Measurements from ENCODE around the gene RNF213.

Gene RNF213

DNA sequence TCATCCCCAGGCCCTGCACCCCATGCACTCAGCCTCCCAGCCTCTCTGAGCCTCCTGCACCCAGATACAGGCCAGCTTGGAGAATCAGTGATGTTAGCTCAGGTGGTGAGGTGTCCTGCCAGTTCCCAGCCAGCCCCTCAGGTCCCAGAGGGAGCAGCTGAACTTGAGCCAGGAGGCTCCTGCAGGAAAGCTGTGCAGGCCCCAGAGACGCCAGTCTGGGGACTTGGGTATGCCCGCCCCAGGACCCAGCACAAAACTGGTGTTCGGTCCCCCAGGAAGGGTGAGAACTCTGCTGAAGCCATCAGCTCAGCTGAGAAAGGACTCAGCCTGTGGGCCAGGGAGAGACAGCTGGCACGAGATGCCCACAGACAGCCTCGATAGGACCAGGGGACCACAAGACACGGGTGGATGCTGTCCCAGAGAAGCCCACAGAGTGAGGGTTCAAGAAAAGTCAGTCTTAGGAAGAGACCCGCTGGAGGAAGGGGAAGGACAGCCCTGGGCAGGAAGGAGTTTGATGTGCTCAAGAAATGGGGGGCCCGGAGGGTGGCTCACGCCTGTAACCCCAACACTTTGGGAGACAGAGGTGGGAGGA, 165.3 kb downstream of the RNF213 start:
- Histone ChIP-seq H3F3A (ENCODE audit: insufficient read depth) (no peaks in the 10 kb centered on the region), H3K9me2 (replicated peaks; ENCODE audit: insufficient read depth, low read length) (no peaks in the 10 kb centered on the region), H3K4me3 (ENCODE audit: insufficient read depth, low read length, poor library complexity, severe bottlenecking) (no peak overlapping the region), H2AFZ (ENCODE audit: low read depth, low read length, severe bottlenecking) (no peak overlapping the region), H3K36me3 (ENCODE audit: low read length) (no peaks in the 10 kb centered on the region), H3K9ac (ENCODE audit: low read length) (no peak overlapping the region), H3K79me2 (ENCODE audit: insufficient read depth, low read length) (no peaks in the 10 kb centered on the region), H3K27me3 (ENCODE audit: low read length) (no peaks in the 10 kb centered on the region), H3K27ac (ENCODE audit: low read depth, low read length) (no peak overlapping the region), H3K4me2 (ENCODE audit: low read depth, low read length, poor library complexity, severe bottlenecking) (no peak overlapping the region), H4K20me1 (ENCODE audit: low read depth, low read length) (no peaks in the 10 kb centered on the region), H3K9me3 (ENCODE audit: insufficient read depth, low read length) (no peaks in the 10 kb centered on the region)
- TF ChIP-seq, protein P1, sequence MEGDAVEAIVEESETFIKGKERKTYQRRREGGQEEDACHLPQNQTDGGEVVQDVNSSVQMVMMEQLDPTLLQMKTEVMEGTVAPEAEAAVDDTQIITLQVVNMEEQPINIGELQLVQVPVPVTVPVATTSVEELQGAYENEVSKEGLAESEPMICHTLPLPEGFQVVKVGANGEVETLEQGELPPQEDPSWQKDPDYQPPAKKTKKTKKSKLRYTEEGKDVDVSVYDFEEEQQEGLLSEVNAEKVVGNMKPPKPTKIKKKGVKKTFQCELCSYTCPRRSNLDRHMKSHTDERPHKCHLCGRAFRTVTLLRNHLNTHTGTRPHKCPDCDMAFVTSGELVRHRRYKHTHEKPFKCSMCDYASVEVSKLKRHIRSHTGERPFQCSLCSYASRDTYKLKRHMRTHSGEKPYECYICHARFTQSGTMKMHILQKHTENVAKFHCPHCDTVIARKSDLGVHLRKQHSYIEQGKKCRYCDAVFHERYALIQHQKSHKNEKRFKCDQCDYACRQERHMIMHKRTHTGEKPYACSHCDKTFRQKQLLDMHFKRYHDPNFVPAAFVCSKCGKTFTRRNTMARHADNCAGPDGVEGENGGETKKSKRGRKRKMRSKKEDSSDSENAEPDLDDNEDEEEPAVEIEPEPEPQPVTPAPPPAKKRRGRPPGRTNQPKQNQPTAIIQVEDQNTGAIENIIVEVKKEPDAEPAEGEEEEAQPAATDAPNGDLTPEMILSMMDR (IDR thresholded peaks at IDR 0.05; ENCODE audit: insufficient read depth, low read length, poor library complexity, severe bottlenecking), result no peak
- no peak for TF ChIP-seq EZH2phosphoT487 (conservative IDR thresholded peaks at IDR 0.05; ENCODE audit: low read length)

DNA sequence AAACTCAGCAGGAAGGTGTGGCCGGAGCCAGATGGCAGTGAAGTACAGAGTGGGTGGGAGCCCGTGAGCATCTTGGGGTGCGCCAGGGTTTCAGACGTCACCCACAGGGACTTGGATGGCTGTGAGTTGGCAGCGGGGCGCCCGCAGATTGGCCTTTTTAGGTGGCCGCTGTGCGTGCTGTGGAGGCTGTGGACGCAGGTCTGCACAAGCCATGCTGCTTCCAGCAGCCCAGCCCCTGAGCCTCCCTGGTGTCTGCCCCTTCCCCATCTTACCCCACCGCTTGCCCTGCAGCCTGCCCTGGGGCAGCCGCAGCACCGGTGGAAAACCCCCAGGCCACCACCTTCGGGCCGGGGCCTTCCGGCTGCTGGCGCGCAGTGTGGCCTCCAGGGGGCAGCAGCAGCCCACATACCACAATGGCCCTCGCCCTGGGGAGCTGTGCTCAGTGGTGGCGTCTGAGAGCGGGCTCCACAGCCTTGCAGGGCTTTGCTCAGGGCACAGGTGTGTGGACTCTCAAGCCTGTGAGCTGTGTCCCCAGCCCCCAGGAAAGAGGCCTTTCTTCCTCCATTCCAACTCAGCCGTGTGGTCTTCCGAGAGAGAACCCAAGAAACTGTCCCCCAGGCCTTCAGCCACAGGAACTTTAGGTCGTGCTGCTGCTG, 166.1 kb downstream of the RNF213 start:
- Histone ChIP-seq H3K9ac (ENCODE audit: low read length) (no peak overlapping the region), H2AFZ (ENCODE audit: low read depth, low read length, severe bottlenecking) (no peak overlapping the region), H3K4me3 (ENCODE audit: insufficient read depth, low read length, poor library complexity, severe bottlenecking) (no peak overlapping the region)

DNA sequence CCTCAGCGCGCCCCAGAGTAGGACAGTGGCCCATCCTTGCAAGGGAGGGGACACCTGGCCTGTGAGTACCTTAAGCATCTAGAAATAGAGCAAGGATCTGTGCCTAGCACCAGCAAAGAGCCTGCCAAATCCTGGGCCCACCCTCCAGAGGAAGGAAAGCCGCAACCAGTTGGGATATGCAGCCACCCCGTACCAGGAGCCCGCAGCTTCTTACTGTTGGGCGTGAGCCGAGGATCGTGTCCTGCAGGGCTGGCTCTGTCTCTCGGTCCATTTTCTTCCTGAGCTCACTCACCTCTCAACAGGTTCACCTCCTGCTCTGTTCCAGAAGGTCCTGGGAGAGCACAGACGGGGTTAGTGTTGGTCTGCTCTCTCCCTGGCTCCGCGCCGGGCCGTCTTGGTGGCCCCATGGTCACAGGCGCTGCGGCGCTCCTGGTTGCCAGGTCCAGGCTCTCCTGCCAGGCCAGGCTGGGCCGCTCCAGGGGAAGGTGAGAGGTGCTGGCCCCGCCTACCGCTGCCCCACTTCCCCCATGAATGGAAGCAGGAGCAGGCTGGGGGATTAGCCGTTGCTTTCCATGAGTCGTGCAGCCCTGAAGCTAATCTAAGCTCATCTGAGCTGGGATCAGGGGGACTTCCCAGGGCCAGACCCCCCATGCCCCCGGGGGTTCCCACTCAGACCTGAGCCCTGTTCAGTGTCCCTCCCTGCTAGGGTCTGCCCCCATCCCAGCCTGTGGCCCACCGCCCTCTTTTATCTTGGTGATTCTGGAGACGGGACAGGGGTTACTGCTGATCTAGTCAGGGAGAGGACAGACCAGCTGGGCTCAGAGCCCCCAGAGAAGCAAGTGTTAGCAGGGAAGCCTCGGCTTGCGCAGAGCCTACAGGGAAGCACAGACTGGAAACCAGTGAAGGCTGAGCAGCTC, 167.0 kb downstream of the RNF213 start:
- H4K20me1 ChIP-seq (ENCODE audit: low read depth, low read length), result no peaks in the 10 kb centered on the region
- H3K36me3 ChIP-seq (ENCODE audit: low read length), result no peaks in the 10 kb centered on the region
- H3K27ac ChIP-seq (ENCODE audit: low read depth, low read length), result no peak overlapping the region
- H3K79me2 ChIP-seq (ENCODE audit: insufficient read depth, low read length), result no peaks in the 10 kb centered on the region
- H3K9me2 ChIP-seq (replicated peaks; ENCODE audit: insufficient read depth, low read length), result no peaks in the 10 kb centered on the region
- no peak for TF ChIP-seq EZH2phosphoT487 (conservative IDR thresholded peaks at IDR 0.05; ENCODE audit: low read length)
- TF ChIP-seq, protein P1 (IDR thresholded peaks at IDR 0.05; ENCODE audit: insufficient read depth, low read length, poor library complexity, severe bottlenecking), result no peak
- H3K9ac ChIP-seq (ENCODE audit: low read length), result no peak overlapping the region
- H3K4me2 ChIP-seq (ENCODE audit: low read depth, low read length, poor library complexity, severe bottlenecking), result no peak overlapping the region
- H3K9me3 ChIP-seq (ENCODE audit: insufficient read depth, low read length), result no peaks in the 10 kb centered on the region
- H3K4me3 ChIP-seq (ENCODE audit: insufficient read depth, low read length, poor library complexity, severe bottlenecking), result no peak overlapping the region
- no peaks in the 10 kb centered on the region for H3K27me3 ChIP-seq (ENCODE audit: low read length)
- H2AFZ ChIP-seq (ENCODE audit: low read depth, low read length, severe bottlenecking), result no peak overlapping the region
- H3F3A ChIP-seq (ENCODE audit: insufficient read depth), result no peaks in the 10 kb centered on the region

More for the DNA sequence above, 166.1 kb downstream of the RNF213 start:
- no peak for TF ChIP-seq EZH2phosphoT487 (conservative IDR thresholded peaks at IDR 0.05; ENCODE audit: low read length)
- TF ChIP-seq, protein P1 (IDR thresholded peaks at IDR 0.05; ENCODE audit: insufficient read depth, low read length, poor library complexity, severe bottlenecking), result peak; percentile 97
- H3F3A ChIP-seq (ENCODE audit: insufficient read depth), result no peaks in the 10 kb centered on the region
- no peaks in the 10 kb centered on the region for H4K20me1 ChIP-seq (ENCODE audit: low read depth, low read length)
- H3K9me2 ChIP-seq (replicated peaks; ENCODE audit: insufficient read depth, low read length), result no peaks in the 10 kb centered on the region
- no peak overlapping the region for H3K27ac ChIP-seq (ENCODE audit: low read depth, low read length)
- no peak overlapping the region for H3K4me2 ChIP-seq (ENCODE audit: low read depth, low read length, poor library complexity, severe bottlenecking)
- H3K27me3 ChIP-seq (ENCODE audit: low read length), result no peaks in the 10 kb centered on the region
- H3K9me3 ChIP-seq (ENCODE audit: insufficient read depth, low read length), result no peaks in the 10 kb centered on the region
- H3K36me3 ChIP-seq (ENCODE audit: low read length), result no peaks in the 10 kb centered on the region
- H3K79me2 ChIP-seq (ENCODE audit: insufficient read depth, low read length), result no peaks in the 10 kb centered on the region

All from SU-DHL-6 (cell line).